ENCODE measurements around the gene CEMIP.

CEMIP gene

DNA sequence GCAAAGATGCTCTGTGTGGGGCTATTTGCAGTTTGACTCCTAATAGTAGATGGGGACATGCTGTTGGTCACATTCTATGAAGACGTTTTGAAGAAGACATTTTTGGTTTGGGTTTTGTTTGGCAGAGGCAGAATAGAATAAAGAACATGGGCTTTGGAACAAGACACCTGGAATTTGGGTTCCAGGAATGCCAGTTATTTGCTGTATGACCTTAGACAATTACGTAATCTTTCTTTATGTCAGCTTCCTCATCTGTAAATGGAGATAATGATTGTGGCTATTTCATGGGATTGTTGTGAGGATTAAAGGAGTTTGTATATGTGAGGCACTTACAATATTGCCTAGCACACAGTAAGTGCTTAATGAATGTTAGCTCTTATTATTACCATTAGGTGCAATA lies 118.9 kb downstream of the CEMIP start:
- DNase-seq: no peak

DNA sequence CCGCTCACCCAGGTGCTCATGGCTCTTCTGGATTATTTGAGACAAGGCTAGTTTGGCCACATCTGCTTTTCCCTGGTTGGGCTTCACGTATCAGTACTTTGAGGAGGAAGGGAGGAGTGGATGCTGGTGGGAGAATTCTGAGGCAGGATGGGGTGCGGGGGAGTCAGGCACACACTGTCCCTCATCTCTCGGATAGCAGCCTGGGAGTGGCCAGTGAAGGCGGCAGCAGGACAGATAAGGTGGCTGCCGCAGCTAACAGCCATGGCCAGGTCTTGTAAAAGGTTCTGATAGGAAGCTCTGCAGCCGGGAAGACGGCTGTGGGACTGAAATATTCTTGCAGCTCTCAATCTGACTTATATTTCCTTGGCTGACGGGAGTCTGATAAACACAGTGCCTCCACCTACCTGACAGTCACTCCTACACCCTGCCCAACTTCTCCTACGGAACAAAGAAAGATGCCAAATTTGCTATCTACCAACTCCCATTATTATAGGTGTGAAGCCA lies 123.2 kb downstream of the CEMIP start:
- DNase-seq: no peak

DNA sequence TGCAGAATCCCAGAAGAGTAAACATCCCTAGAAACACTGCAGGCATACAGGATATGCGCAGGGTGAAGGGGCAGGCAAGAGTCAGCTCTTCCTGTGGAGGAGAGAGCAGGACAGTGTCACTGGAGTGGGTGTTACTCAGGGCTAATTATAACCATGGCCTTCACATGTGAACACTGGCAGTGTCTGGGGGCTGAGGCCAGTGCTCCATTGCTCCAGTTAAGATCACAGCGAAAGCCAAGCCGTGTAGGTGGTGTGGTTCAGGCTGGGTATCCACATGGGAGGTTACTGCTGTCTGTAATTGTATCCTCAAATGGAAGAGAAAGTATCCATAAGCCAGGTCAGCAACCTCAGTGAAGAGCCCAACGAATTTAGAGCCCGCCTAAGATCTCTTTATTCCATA lies 125.8 kb downstream of the CEMIP start:
- DNase-seq: no peak

DNA sequence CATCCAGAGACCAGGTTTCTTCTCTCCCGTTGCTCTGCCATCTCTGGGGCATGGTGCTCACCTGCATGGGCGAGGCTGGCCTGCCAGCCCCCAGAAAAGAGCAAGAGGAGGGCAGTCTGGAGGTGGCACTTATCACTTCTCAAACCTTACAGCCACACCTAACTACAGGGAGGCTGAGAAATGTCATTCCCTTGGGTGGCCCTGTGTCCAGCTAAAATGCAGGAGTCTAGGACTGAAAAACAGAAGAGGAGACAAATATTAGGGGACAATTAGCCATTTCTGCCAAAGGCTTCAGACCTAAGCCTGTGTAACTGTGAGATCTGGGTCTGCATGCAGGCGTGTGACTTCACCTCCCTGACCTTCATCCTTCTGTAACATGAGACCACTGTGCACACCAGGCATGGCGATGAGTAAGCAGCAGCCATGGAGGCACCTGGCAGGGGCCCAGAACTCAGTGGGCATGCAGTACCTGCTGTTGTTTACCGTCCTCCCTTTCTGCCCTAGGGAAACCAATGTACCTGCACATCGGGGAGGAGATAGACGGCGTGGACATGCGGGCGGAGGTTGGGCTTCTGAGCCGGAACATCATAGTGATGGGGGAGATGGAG lies 127.1 kb downstream of the CEMIP start:
- no peak for DNase-seq

DNA sequence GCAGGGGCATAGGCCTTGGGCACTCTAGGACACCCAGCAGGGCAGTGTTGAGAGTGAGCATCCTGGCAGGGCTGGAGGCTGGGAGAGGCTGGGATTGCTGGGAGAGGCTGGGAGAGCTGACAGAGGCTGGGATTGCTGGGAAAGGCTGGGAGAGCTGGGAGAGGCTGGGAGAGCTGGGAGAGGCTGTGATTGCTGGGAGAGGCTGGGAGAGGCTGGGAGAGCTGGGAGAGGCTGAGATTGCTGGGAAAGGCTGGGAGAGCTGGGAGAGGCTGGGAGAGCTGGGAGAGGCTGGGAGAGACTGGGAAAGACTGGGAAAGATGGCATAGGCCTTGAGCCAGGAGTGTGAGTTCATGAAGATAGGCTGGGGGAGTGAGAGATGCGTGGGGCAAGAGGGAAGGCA lies 132.7 kb downstream of the CEMIP start:
- DNase-seq: no peak

DNA sequence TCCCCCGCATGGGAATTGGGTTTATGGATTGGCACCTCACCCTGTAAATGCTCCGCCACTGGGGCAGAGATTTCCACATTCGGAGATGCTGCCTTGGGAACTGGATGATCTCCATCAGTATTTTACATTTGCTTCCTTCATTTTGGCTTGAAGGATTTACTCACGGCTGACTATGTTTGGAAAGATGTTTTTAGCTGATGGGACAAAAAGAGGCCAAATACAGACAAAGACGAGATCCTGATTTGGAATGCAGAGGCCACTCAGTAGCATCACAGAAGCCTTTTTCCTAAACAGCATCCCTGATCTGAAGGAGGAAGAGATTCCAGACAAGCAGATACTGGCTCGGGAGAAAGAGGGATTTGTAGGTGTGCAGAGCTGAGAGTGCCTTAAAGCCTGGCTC lies 133.5 kb downstream of the CEMIP start:
- no peak for DNase-seq

DNA sequence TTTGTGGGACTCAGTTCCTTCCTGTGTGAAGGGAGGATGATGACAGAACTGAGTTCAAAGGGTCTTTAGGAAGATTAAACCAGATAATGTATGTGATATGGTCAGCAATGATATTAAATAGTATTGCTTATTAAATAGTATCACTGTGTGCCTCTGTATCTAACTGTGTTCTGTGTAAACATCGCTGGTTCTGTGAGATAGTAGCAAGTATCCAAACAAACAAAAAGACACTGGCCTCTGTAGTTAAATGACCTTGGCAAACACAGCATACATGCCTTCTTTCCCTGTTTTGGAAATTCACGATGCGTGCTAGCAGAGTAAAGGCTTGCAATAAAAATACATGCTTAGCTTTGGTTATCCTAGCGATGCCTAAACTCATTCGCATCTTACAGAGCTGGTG lies 134.4 kb downstream of the CEMIP start:
- no peak for DNase-seq

DNA sequence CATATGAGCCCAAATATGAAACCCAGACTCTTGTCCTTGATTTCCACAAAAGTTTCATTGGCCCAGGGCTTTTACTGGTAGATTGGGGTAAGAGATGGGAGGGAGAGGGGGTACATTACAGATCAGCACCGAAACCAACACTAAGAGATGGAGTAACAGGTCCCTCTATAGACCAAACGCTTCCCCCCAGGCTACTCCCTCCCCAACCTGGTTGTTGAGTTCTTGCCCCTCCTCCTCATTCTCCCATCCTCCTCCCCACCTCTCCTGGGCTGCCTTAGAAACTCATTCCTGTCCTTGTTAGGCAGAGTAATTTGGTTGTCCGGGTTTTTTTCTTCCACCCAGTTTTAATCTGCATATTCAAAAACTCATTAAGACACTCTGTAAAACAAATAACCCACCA lies 136.3 kb downstream of the CEMIP start:
- DNase-seq: no peak

DNA sequence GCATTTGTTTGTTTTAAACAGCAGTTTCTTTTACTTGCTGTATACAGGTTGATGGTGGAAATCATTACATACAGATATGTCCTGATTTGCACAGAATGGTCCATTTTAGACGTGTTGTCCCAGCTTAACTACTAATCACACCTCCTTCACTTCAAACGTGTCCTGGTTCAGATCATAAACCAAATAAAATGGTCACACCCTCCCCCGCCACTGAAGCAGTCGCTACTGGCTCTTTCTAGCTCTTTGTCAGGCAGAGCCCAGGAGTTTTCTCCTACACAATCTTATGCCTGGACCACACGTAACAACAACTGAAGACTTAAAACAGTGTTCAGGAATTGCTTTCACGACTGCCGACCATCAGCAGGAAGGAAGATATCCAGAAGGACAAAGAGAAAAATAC lies 136.9 kb downstream of the CEMIP start:
- no peak for DNase-seq

DNA sequence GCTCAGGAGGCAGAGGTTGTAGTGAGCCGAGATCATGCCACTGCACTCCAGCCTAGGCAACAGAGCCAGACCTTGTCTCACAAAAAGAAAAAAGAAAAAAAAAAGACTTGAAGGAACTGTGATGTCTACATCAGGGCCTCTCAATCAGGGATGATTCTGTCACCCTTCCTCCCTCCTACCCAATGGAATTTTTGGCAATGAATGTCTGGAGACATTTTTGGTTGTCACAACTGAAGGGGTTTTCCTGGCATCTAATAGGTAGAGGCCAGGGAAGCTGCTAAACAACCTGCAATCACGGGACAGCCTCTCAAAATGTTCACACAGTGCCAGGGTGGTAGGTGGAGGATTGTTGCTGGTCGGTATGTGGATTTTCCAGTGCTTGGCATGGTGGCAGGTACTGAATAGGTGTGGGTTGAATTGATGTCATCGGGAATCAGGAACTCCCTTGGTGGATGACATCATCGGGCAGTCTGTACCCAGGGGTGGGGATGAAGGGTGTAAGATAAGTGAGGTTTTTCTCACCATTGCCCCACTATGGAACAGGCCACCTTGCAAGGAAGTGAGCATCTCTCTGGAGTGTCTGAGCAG lies 139.1 kb downstream of the CEMIP start:
- DNase-seq: no peak

DNA sequence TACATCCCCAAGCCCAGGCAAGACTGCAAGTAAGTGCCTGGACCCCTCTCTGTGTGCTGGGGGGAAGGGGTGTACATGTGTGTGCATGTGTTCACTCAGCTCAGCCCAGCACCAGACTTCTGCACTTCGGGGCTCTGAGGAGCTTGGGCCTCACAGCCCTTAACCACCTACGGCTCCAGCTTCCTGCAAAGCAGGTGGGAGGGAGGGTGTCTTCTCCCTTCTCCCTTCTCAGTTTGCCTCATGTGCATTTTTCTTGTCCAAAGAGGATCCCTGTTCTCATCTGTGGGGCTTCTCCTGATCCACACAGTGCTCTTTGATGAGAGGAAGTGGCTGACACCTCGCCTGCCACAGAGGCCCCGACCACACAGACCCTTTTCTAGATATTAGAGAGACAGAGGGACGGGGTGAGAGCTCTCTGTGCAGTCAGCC lies 141.1 kb downstream of the CEMIP start:
- DNase-seq: no peak

DNA sequence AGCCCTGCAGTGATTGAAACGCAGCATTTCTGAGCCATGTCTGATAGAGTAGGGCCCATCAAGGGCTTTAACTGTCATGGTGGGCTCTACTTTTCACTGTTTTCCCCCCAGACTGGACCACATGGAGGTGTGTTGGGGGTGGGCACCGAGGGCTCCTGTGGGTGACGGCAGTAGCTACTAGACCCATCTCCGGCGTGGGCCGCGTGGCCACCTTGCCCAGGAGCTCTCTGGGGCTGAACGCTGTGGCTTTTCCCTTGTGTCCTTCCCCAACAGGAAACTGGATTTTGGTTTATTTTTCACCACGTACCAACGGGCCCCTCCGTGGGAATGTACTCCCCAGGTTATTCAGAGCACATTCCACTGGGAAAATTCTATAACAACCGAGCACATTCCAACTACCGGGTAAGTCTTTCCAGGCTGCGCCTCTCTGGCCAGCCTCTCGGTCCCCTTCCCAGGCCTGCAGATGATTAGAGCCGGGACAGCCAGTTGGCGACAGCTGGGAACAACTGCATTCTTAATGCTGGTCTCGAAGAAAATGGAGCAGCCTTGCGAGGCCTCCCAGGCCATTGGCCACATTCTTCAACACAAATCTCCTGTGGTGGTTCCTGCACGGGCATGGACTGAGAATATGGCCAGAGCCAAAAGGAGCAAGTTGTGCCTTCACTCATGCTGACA lies 142.7 kb downstream of the CEMIP start:
- no peak for DNase-seq

DNA sequence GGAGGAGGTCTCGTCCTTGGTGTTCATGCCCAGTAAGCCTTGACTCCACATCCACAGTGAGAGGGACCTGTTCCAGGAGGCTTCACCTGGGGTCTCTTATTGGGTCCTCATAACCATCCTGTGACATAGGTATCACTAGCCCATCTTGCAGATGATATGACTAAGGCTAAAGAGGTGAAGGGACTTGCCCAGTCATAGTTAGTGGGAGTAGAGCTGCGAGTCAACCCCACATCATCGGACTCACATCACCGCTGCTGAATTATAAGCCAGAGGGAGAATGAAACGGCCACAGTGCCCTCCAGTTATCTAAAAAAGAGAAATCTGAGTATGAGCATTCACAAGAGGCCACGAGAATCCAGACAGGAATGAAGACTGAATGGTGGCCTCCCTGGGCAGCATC lies 144.5 kb downstream of the CEMIP start:
- DNase-seq: no peak

DNA sequence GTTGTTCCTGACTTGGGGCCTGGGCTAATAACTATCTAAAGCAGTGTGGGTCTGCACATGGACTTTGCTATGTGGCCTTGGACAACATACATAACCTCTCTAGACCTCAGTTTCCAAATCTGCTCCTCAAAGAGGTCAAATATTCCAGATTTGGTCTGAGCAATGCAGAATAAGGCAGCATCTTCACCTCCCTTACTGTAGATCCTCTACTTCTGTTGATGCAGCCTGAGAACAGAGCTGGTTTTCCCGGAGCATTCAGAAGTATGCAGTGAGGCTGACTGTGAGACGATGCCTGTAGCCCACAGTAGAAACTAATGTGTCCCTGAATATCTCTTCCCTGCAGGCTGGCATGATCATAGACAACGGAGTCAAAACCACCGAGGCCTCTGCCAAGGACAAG lies 145.1 kb downstream of the CEMIP start:
- DNase-seq: no peak

DNA sequence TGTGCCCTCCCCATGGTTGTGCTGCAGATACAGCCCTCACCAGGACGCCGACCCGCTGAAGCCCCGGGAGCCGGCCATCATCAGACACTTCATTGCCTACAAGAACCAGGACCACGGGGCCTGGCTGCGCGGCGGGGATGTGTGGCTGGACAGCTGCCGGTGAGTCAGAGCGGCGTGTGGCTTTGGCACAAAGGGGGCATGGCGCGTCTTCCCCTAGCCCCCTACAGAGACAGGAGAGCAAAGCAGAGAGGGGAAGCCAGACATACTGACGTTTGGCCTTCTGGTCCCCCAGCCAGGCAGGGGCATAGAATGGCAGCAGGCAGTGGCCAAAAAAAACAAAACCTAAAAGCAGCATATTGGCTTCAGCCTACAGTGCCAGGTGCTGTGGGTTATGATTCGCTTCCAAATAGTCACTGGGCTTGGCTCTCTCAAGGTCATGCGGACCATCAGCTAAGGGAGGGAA lies 146.5 kb downstream of the CEMIP start:
- no peak for DNase-seq

DNA sequence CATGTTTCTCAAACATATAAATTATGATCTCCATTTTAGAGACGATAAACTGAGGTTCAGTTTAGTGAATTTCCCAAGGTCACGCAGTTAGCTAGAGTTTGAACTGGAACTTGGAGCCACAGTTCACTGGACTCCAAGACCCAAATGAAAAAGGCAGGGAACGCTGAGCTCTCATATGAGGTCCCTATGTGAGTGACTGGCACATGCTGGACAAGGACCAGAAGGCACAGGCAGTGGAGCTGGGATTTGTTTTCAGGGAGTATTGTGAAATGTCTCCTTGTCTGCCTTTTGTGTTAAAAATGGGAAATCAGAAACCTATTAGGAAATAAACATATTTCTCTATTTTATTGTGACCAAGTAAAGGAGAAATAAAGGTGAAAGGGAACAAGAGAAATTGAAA lies 147.0 kb downstream of the CEMIP start:
- DNase-seq: no peak

DNA sequence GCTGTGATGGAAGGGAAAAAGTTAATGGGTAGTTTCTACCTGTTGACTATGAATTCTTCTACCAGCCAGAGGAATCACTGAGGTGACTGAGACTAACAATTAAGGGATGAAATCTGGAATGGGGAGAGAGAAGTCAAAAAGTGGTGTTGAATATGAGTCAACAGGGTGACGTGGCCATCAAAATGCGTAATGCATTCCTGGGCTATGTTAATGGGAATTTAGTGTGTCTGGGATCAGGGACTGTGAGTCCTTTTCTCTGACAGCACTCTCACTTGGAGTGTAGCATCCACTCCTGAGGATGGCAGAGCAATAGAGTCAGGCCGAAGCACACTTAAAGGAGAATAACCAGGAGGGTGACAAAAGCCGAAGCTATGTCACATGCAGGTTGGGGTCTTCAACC lies 150.1 kb downstream of the CEMIP start:
- DNase-seq: no peak

DNA sequence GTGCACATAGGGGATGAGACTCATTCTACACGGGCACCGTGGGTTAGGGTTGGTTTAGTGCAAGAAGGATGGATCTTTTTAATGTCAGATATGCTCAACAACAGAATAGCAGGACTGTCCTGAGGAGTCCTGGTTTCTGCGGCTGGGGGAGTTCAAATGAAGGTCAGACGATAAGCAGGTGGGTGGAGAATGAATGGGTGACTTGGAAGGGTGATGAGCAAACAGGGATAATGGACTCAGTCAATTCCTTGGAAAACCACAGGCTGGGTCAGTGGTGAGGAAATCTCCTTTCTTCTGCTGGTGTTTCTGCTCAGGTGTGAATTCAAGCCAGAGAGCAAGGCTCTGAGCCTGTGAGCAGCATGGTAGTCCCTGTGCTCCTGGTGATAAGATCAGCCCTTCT lies 150.5 kb downstream of the CEMIP start:
- no peak for DNase-seq

DNA sequence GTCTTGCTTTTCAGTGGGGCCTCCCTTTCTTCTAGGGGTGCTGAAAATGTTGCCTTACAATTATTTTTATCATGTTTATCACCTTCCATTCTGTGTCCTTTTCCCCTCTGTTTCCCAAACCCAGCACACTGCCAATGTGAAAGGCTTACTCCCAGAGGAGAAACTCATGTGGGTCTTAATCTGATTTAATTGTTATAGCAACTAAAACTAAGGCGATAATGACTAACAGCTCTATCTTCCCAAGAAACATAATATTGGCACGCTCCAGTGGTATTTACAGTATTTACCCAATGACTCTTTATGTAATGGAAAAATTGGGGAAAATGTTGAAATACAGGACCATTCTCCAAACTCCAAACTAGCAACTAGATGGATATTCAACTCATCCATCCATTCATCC lies 152.0 kb downstream of the CEMIP start:
- no peak for DNase-seq

DNA sequence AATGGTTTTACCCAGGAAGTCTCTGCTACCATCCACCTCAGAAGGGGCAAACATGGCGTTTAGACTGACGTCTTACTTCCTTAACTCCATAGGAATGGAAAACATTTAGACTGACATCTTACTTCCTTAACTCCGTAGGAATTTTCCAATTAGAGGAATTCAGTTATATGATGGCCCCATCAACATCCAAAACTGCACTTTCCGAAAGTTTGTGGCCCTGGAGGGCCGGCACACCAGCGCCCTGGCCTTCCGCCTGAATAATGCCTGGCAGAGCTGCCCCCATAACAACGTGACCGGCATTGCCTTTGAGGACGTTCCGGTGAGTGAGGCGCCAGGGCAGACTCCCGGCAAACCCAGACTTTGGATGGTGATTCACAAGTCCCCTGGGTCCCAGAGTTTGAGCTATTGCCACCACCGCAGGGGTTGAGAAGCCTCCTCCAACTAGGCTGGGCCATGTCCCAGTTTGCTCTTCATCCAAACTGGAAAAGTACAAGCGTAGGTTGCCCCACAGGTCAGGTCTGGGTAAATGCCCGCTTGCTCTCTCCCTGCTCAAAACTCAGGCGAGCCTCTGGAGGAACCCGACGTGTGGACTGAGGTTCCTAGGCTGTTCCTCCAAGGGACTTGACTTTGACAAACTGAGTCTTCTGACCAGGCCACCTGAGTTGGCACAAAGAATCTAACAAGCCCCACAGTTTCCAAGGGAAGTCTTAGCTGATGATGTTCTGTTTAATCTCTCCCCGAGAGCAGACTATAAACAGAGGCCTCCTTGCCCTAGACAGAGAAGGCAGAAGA lies 152.7 kb downstream of the CEMIP start:
- no peak for DNase-seq

DNA sequence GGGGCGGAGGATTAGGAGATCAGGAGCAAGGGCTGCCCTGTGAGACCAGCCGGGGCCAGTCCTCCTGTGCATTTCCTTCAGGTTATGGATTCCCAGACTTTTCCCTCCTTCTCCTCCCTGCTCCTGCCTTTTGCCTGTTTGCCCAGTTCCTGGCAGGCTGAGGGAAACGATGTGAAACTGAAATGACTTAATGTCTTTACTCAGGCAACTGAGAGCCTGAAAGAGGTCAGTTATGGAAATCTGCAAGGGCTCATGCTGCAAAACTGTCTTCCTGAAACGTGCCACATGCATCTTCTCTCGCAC lies 153.3 kb downstream of the CEMIP start:
- DNase-seq: no peak

DNA sequence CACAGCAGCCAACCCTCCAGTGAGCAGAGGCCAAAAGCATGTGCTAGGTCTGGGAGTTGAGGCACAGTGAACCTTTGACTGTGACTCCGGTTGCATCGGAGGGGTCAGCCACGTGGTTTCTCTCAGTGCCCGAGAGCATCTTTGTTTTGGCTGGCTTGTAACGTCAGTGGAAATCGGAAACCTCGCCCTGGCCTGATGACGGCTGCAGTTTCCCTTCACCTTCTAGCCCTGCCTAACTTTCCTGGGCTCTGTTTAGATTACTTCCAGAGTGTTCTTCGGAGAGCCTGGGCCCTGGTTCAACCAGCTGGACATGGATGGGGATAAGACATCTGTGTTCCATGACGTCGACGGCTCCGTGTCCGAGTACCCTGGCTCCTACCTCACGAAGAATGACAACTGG lies 153.8 kb downstream of the CEMIP start:
- no peak for DNase-seq

DNA sequence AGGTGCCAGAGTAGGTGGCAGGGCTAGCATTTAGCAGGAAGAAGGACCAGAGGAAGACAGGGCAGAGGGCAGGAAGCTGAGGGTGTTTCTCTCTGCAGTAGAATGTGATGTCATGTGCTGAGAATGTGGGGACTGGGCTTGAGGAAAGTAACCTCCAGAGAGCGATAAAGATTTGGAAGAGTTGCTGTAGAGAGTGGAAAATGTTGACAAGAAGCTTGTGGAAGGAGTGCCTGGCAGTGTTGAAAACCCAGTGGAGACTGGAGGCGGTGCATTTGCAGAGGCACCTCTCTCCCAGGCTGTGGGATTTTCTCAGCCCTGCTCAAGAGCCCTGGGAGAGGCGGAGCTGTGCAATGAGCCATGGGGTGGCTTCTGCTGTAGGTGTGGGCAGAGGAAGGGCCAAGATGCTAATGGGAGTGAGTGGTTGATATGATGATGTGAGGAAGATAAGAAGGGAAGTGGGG lies 155.6 kb downstream of the CEMIP start:
- DNase-seq: no peak

All from stimulated activated CD4-positive, alpha-beta T cell treated with anti-CD3 and anti-CD28 coated beads, Interleukin-4, amount 100 ng/mL, for 24 hours (primary cell).